MM.1S (cell line): ENCODE data around the gene XYLT1.

Source experiments
- CTCF ChIP-seq: fragments of 300-600 bp; sonication (generic); IDR thresholded peaks from 2 replicates; pipeline ENCODE4 v1.5.1; 2016; ENCODE audit warnings: antibody characterized with exemption, low read length, mixed read lengths
- EZH2 ChIP-seq: fragments of 300-600 bp; sonication (generic); optimal IDR thresholded peaks from 2 replicates; pipeline ENCODE3; 2017; ENCODE audit warnings: low read depth, mild to moderate bottlenecking, antibody characterized with exemption, low read length, mixed read lengths

DNA sequence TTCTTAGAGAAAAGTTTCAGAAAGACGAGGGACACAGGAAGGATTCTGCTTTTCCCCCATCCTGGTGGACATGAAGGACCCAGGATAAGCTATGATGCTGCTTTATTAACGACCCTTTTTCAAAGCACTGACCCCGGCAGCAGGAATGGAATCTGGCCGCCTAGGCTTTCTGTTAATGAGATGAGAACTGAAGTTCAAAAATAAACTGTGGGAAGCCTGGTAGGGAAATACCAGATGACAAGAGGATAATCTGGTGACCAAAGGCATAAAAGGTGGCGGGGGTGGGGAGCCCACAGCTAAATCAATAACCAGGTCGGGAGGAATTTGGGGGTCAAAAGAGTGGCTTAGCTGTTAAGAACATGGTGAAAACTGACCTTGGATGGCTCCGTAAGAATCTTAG is 171.0 kb downstream of the XYLT1 start:
- no peak for TF ChIP-seq EZH2
- TF ChIP-seq CTCF: no peak
